HG02938 (cell line): ENCODE data around the gene AKAP9.
"Not testable (repeated sequence)": the region's sequence is repeated elsewhere in the genome, so short reads cannot be mapped to it uniquely, and the experiment has no call there.

ENCODE experiments used
- ATAC-seq: cut with Tn5 transposase; IDR thresholded peaks from one replicate; pipeline ENCODE4 v1.9.1; 2021; ENCODE audit warnings: mild to moderate bottlenecking, moderate library complexity; ENCODE audit not compliant: unreplicated experiment

The AKAP9 gene

DNA sequence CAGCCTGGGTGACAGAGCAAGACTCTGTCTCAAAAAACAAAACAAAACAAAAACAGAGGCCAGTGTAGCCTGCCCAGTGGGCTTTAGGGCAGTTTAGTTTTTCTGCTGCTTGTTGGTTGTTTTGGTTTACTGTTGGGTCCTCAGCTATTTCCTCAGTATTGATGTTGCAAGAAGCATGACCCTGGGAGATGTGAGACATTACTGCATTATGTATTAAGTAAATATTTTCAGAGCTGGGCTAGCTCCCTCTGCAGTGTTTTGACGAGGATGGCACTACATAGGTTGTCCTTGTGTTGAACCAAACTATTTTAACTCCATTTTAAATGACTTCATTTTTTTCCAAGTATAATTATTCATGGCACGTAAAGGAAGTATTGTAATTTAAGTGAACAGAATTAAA lies 4.8 kb downstream of the AKAP9 start:
- no peak for ATAC-seq

DNA sequence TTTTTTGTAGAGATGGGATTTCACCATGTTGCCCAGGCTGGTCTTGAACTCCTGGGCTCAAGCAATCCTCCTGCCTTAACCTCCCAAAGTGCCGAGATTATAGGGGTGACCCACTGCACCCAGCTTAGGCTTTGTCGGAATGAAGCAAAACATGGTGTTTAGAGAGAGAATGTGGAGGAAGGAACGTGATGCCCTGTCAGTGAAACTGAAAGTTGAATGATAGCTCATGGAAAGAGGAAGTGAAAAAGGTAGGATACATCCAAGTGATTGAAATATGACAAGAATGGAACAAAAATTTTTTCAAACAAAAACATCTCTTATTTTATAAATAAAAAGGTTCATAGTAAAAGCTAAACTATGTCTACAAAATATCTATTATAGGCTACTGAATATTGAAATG lies 5.9 kb downstream of the AKAP9 start:
- no peak for ATAC-seq

DNA sequence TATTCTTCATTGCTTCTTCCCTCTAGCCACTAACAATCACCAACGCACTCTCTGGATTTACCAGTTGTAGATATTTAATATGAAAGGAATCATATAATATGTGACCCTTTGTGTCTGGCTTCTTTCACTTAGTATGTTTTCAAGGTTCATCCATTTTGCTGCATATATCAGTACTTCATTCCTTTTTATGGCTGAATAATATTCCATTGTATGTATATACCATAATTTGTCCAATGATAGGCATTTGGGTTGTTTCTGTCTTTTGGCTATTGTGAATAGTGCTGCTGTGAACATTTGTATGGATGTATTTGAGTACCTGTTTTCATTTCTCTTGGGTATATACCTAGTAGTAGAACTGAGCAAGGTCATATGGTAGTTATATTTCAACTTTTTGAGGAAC lies 7.3 kb downstream of the AKAP9 start:
- ATAC-seq, result no peak

DNA sequence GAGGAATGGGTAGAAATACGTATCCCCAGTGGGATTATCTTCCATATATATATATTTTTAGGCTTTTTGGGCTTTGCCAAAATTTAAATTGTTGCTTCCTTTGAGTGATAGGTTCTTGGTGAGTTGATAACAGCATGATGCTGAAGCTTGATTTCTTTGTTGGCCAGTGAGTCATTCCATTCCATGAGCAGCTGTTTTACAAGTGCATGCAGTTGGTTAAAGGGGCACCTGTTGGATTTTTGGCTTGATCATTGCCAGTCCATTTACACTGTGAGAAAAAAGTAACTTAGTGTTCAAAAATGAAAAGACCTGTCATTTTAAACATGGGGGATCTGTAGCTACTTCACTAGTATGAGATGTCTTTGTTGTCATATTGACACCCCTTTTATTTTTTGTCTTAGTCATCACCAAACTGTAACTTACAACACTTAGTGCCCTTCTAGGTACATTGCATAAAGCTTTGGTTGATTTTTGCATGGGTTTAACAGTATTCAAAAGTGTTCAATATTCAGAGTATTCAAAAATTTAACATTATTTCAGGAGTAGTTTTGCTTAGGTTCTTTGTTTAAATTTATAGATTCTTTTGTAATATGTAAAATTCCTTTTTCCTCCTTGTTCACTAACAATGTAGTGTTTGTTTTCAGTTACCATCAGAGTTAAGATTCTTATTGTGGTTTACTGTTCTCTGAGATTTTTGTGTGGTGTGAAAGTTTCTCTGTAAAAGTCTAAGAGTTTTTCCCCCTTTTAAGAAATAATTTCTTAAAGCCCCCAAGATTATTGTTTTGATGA lies 8.8 kb downstream of the AKAP9 start:
- peak; percentile 63 for ATAC-seq

DNA sequence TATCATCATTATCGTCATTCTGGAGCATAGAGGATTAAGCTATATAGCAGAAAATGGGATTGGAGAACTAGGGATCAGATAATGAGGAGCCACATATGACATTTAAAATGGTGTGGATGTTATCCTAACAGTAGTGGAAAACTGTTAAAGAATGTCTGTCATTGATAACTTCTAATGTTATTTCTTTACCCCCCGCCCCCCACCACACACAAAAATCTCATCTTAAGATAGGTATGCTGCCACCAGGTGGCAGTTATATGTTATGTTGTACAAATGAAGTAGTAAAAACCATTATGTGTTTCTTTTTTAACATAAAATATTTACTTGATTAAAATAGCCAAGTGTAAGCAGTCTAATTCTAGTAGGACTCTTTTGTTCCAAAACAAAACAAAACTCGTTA lies 13.0 kb downstream of the AKAP9 start:
- ATAC-seq, result no peak

DNA sequence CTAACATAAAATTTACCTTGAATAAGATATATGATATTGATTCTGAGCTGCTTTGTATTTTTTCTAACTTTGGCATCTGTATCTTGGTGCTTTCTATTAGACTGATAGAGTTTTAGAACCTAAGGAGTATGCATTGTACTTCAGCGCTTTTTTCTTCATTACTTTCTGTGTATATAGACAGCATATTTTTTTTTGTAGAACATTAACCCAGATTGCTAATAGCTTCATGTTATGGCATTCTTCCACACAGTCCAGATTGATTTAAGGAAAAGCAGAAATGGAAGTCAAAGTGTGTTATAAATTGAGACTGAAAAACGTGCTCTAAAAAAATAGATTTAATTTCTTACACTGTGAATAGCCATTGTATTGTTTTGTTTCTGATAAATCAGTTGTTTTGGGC lies 15.8 kb downstream of the AKAP9 start:
- ATAC-seq, result not testable (repeated sequence)

DNA sequence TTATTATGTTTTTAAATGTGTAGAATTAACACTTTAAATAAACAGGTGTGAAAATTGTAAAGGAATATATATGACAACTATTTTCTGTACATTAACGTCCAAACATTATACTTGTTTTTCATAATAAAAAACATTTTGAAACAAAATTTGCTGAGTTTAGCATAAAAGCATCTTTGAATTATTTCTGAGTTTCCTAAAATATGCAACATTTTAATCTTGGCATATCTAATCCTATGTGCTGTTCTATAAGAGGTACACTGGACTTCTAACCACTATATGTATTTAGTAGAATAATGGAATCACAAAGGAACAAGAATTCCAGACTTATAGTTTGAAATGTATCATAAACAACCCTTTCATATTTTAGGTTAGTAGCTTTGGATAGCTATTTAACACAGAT lies 16.6 kb downstream of the AKAP9 start:
- ATAC-seq, result no peak

DNA sequence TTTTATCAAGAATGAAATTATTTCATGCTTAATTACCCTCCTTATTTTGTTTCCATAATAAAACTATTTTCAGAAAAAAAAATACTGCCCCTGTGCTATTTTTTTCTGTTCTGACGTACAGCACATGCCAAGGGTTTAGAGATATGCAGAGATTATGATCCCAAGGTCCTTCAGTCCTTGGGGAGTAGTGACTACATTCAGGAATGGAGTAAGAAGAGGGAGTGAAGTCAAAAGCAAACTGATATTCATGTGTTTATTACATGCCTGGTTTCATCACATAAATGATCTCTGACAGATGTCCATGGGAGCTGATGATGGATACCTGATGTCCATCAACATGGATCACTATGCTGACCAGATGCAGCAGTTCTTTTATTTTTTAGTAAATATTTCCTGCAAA lies 17.2 kb downstream of the AKAP9 start:
- ATAC-seq, result no peak

DNA sequence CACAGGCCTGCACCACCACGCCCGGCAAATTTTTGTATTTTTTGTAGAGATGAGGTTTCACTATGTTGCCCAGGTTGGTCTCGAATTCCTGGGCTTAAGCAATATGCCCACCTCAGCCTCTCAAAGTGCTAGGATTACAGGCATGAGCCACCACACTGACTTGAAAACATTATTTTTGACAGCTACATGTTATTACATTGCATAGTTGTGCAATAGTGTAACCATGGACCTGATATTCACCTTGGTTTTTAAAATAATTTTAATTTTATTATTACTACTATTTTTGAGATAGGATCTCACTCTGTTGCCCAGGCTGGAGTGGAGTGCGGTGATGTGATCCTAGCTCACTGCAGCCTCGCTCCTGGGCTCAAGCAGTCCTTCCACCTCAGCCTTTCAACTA lies 18.4 kb downstream of the AKAP9 start:
- ATAC-seq, result no peak

DNA sequence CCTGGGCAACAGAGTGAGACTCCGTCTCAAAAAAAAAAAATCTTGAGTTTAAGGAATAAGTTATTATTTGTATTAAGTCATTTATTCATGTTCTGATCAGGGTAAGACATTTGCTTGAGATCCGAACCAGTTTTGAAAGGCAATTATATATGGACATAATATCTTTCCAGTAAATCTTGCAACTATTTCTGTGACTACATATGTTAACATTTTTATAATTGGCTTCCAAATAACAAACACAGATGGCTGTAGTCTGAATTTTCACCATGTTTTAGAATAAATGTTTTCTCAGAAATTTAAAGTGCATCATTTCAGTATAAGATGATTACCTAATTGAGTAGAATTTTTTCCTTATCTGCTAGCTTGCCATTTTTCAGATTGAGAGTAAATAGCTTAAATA lies 21.2 kb downstream of the AKAP9 start:
- no peak for ATAC-seq

DNA sequence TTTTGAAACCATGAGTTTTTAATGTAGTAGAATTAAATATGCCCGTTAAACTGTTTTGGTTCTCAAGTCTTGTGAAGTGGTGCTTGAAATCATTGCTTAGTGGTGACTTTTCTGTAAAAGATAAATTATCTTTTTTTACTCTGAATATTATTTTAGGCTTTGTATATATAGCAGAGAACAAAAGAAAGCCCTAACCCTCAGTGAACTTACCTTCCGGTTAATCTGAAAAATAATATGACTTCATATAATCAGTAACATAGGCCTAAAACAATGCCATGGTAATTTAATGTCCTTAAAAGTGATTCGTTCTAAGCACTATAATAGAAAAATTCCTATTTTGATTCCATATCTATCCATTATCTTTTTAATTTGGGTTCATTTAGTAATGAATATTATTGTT lies 21.8 kb downstream of the AKAP9 start:
- ATAC-seq, result no peak

DNA sequence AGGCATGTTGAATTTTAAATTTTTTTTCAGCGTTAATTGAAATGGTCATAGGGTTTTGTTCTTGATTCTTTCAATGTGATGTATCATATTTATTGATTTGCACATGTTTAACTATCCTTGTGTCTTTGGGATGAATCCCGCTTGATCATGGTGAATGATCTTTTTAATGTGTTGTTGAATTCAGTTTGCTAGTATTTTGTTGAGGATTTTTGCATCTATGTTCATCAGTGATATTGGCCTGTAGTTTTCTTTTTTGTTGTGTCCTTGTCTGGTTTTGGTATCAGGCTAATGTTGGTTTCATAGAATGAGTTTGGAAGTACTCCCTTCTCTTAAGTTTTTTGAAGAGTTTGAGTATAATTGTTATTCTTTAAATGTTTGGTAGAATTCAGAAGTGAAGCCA lies 26.9 kb downstream of the AKAP9 start:
- not testable (repeated sequence) for ATAC-seq

DNA sequence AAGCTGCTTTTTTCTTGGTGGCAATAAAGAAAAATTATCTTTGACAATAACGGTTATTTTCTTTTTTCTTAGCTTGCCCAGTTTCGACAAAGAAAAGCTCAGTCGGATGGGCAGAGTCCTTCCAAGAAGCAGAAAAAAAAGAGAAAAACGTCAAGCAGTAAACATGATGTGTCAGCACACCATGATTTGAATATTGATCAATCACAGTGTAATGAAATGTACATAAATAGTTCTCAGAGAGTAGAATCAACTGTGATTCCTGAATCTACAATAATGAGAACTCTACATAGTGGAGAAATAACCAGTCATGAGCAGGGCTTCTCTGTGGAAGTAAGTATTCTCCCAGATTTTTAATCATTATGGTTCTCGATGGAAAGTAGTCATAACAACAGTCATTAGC lies 33.0 kb downstream of the AKAP9 start:
- no peak for ATAC-seq

DNA sequence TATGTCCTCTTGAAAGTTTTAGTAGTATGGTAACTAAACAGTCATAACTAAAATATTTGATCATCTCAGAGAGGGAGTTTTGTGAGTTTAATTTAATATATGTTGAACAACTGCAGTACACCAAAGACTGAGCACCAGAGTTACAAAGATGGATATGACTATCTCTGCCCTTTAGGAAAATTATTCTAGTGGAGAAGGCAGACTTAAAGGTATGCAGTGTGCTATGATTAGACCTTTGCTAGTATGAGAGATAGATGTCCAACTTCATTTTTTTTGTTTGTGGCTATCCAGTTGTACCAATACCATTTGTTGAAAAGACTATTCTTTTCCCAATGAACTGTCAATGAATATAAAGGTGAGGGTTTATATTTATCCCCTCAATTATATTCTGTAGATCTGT lies 33.4 kb downstream of the AKAP9 start:
- no peak for ATAC-seq

DNA sequence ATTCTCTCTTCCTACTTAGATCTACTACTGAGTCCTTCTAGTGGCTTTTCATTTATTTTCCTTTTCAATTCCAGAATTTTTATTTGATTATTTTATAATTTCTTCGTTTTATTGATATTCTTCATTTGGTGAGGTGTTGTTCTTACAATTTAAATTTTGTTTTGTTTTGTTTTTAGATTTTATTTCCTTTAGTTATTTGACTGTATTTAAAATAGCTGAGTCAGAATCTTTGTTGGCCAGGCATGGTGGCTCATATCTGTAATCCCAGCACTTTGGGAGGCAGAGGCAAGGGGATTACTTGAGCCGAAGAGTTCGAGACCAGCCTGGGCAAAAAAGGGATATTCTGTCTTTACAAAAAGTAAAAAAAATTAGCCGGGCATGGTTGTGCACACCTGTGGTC lies 36.1 kb downstream of the AKAP9 start:
- no peak for ATAC-seq

DNA sequence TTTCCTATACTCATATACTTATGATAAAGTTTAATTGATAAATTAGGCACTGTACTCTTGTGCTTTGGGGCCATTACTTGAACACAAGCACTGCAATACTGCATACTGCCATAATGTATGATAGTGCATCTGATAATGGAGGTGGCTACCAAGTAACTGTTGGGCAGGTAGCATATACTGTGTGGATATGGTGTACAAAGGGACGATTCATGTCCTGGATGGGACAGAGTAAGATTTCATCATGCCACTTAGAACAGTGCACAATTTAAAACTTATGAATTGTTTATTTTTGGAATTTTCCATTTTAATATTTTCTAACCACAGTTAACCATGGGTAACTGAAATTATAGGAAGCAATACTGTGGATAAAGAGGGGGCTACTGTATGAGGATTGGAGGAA lies 38.9 kb downstream of the AKAP9 start:
- ATAC-seq, result no peak

DNA sequence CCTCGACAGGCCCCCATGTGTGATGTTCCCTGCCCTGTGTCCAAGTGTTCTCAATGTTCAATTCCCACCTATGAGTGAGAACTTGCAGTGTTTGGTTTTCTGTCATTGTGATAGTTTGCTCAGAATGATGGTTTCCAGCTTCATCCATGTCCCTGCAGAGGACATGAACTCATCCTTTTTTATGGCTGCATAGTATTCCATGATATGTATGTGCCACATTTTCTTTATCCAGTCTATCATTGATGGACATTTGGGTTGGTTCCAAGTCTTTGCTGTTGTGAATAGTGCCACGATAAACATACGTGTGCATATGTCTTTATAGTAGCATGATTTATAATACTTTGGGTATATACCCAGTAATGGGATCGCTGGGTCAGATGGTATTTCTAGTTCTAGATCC lies 41.7 kb downstream of the AKAP9 start:
- not testable (repeated sequence) for ATAC-seq

DNA sequence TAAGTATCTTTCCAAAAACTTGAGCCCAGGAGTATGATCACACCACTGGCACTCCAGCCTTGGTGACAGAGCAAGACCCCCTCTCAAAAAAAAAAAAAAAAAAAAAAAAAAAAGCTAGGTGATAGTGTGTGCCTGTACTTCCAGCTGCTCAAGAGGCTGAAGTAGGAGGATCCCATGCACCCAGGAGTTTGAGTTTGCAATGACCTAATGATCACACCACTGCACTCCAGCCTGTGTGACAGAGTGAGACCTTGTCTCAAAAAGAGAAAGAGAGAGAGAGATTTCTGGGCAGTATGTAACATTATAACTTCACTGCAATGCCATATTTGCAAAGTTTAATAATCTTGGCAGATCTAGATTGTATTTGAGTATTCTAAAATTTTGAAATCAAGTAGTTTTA lies 47.6 kb downstream of the AKAP9 start:
- ATAC-seq, result no peak

DNA sequence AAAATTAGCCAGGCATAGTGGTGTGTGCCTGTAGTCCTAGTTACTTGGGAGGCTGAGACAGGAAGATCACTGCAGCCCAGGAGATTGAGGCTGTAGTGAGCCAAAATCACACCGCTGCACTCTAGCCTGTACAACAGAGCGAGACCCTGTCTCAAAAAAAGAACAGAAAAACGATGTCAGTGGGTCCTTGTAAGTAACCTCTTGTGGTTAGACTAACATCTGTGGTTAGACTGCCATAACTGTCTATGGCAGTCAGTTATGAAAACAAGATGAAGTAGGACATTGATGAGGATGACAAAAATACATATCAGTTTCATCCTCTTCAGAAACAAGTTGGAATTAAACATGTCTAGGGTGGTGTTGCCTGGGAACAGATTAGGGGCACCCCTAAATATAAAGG lies 53.3 kb downstream of the AKAP9 start:
- ATAC-seq, result no peak

DNA sequence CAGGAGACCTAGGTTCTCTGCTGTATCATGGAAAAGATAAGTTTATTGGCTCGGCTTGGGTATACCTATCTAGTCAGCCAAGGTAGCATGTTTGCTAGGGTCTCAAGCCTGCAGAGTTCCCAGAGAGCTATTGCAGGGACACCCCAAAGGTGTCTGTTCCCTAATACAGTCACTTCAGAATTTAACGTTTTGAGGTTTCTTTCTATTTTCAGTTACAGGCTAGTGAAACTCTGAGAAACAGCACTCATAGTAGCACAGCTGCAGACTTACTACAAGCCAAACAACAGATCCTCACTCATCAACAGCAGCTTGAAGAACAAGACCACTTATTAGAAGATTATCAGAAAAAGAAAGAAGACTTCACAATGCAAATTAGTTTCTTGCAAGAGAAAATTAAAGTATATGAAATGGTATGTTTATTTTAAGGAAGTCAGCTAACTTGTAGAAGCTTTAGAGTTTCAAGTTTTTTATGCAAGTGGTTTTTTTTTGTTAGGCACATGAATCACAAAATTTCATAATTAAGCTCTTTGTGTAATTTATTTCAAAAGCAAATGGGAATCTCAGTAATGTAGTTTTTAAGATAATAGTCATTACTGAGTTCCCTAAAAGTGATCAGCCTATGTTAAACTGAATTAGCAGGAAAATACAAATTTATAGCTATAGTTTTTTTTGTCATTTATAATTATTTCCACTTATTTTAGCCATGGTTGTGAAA lies 54.9 kb downstream of the AKAP9 start:
- ATAC-seq, result peak; percentile 94

DNA sequence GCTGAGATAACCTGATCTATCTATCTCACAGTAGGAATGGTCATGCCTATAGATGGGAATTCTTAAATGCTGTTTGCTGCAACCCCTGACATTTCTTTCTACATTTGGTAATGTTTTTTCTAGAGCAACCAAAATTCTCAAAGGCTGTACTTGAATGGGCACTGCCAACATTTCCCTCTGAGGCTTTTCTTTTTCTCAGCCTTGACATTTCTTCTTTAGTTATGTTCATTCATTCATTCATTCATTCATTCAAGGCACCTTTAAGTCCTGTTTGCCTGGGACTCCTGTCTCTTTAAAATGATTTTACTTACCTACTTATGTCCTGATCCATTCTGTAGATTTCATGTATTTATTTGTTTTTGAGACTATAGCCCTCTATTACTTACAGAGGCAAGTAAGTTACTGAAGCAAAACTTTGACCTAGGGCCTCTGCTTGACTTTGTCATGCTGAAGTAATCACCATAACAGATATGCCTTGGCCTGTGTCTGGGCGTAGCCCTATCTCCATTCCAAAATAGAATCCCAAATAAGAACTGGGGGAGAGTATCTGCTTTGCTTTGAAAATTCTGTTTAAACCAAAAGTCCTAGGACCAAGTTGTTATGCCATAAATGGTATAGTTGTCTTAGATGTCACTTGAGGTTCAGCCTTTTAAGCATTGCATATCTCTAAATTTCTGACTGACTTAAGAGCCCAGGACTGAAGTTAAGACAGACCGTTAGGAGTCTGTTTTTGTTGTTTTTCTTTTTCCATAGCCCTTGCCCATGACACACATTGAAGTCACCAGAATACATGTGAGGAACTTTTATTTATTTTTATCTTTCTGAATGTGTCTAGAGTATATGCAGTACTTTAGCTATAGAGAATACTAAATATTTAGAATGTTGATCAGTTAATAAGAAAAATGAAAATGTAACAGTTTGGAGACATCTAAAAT lies 59.2 kb downstream of the AKAP9 start:
- ATAC-seq, result no peak

DNA sequence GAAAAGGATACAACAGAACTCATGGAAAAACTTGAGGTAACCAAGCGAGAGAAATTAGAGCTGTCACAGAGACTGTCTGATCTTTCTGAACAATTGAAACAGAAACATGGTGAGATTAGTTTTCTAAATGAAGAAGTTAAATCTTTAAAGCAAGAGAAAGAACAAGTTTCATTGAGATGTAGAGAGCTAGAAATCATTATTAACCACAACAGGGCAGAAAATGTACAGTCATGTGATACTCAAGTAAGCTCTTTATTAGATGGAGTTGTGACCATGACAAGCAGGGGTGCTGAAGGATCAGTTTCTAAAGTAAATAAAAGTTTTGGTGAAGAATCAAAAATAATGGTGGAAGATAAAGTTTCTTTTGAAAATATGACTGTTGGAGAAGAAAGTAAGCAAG lies 62.1 kb downstream of the AKAP9 start:
- no peak for ATAC-seq
